GM21737 (cell line): ENCODE measurements around the gene ZDHHC21.
"Not testable (repeated sequence)": the region's sequence is repeated elsewhere in the genome, so short reads cannot be mapped to it uniquely, and the experiment has no call there.

Source experiments
- ATAC-seq: cut with Tn5 transposase; IDR thresholded peaks from one replicate; pipeline ENCODE4 v1.9.1; 2021; ENCODE audit warnings: mild to moderate bottlenecking, moderate library complexity; ENCODE audit not compliant: unreplicated experiment

Gene ZDHHC21

GRCh38 chr9:14686168-14686567 lies 7.1 kb downstream of the ZDHHC21 start:
- no peak for ATAC-seq

GRCh38 chr9:14682616-14683015 lies 10.6 kb downstream of the ZDHHC21 start:
- not testable (repeated sequence) for ATAC-seq

- no peak for ATAC-seq
Observed at GRCh38 chr9:14678776-14679175, 14.5 kb downstream of the ZDHHC21 start.

- no peak for ATAC-seq
Observed at GRCh38 chr9:14677872-14678271, 15.4 kb downstream of the ZDHHC21 start.

- no peak for ATAC-seq
Observed at GRCh38 chr9:14677396-14677795, 15.8 kb downstream of the ZDHHC21 start.

- no peak for ATAC-seq
Observed at GRCh38 chr9:14674630-14675029, 18.6 kb downstream of the ZDHHC21 start.

- ATAC-seq = no peak
Observed at GRCh38 chr9:14671377-14671776, 21.9 kb downstream of the ZDHHC21 start.

- ATAC-seq = no peak
Observed at GRCh38 chr9:14670718-14671117, 22.5 kb downstream of the ZDHHC21 start.

GRCh38 chr9:14664022-14664421 lies 29.2 kb downstream of the ZDHHC21 start:
- not testable (repeated sequence) for ATAC-seq

- ATAC-seq = no peak
Observed at GRCh38 chr9:14662060-14662453, 31.2 kb downstream of the ZDHHC21 start.

GRCh38 chr9:14661421-14662059 lies 31.7 kb downstream of the ZDHHC21 start:
- no peak for ATAC-seq

- ATAC-seq = no peak
Observed at GRCh38 chr9:14660721-14661120, 32.5 kb downstream of the ZDHHC21 start.

GRCh38 chr9:14654932-14655331 lies 38.3 kb downstream of the ZDHHC21 start:
- no peak for ATAC-seq

GRCh38 chr9:14653511-14653910 lies 39.7 kb downstream of the ZDHHC21 start:
- ATAC-seq = no peak

- ATAC-seq = no peak
Observed at GRCh38 chr9:14652729-14653377, 40.4 kb downstream of the ZDHHC21 start.

- ATAC-seq = no peak
Observed at GRCh38 chr9:14650596-14650995, 42.6 kb downstream of the ZDHHC21 start.

- ATAC-seq = no peak
Observed at GRCh38 chr9:14645648-14646047, 47.6 kb downstream of the ZDHHC21 start.

GRCh38 chr9:14640967-14641366 lies 52.3 kb downstream of the ZDHHC21 start:
- ATAC-seq = no peak

- ATAC-seq = no peak
Observed at GRCh38 chr9:14640294-14640693, 52.9 kb downstream of the ZDHHC21 start.

GRCh38 chr9:14633906-14634565 lies 59.2 kb downstream of the ZDHHC21 start:
- ATAC-seq = no peak

GRCh38 chr9:14633148-14633547 lies 60.1 kb downstream of the ZDHHC21 start:
- no peak for ATAC-seq

- ATAC-seq = no peak
Observed at GRCh38 chr9:14627513-14627912, 65.7 kb downstream of the ZDHHC21 start.
